K562 (cell line): ENCODE results near the gene VDR. TPM values are rescaled to one million over a fixed set of nuclear protein-coding genes. Genes with fewer than 3 reads are reported as not detected.

ENCODE experiments used
- CBFA2T3 ChIP-seq: fragments of 450-650 bp; IDR thresholded peaks from 2 replicates; pipeline ENCODE4 v1.6.1; 2017
- CTBP1 ChIP-seq: fragments of 450-650 bp; IDR thresholded peaks from 2 replicates; pipeline ENCODE4 v1.6.1; 2016; ENCODE audit warnings: borderline replicate concordance
- ETV1 ChIP-seq: fragments of 450-650 bp; conservative IDR thresholded peaks from 2 replicates; pipeline ENCODE4 v1.6.1; 2016; ENCODE audit warnings: missing genetic modification characterization, control low read depth, low read depth, missing compliant biosample characterization
- HLTF ChIP-seq: fragments of 450-650 bp; IDR thresholded peaks from 2 replicates; pipeline ENCODE4 v1.6.1; 2016
- HNRNPLL ChIP-seq: fragments of 200-400 bp; formaldehyde crosslinking; IDR thresholded peaks from 2 replicates; pipeline ENCODE4 v1.6.1; 2017; ENCODE audit warnings: low read length, low read depth, mild to moderate bottlenecking; ENCODE audit not compliant: poor library complexity, severe bottlenecking
- MECOM ChIP-seq: fragments of 250-450 bp; sonication (Bioruptor Pico); IDR thresholded peaks from 2 replicates; pipeline ENCODE4 v1.8.0; 2022; ENCODE audit warnings: inconsistent platforms
- POLR2A ChIP-seq: fragments of 450-650 bp; conservative IDR thresholded peaks from 2 replicates; pipeline ENCODE4 v1.6.1; 2016
- TAL1 ChIP-seq: fragments of 450-650 bp; IDR thresholded peaks from 2 replicates; pipeline ENCODE4 v1.6.1; 2016; ENCODE audit warnings: mild to moderate bottlenecking
- ZNF263 ChIP-seq: sonication (generic); formaldehyde crosslinking; IDR thresholded peaks from 2 replicates; pipeline ENCODE4 v1.8.0; 2022; ENCODE audit warnings: mild to moderate bottlenecking, missing genetic modification reagents, borderline replicate concordance
- polyA plus RNA-seq, 8 experiments: library from polyadenylated mRNA; depleted of rRNA in 4 of 8; stranded (reverse) in 5 of 8; unstranded in 3 of 8; fragments of >200 nt; fragmentation: Nextera tagmentation in 2 of 8; fragmentation: Illumina TruSeq in 1 of 8; extraction: Ambion mirVana in 2 of 8; extraction: Trizol in 1 of 8; gene quantifications; 2 replicates each; pipeline versions ENCODE4 v1.2.1 to v1.2.3, GENCODE V29; 2011 to 2014; ENCODE audit warnings: inconsistent platforms in 1 of 8, missing spikeins in 1 of 8
- total RNA-seq, 7 experiments: library from RNA; depleted of rRNA in 6 of 7; stranded (reverse); fragments of >200 nt in 6 of 7; fragmentation: Illumina TruSeq in 2 of 7; extraction: Trizol in 2 of 7; gene quantifications; 2 replicates each; pipeline versions ENCODE4 v1.2.1 to v1.2.3, GENCODE V29; 2011 to 2021; ENCODE audit warnings: low replicate concordance in 1 of 7
- TF ChIP-seq, protein P1 (sequence below): fragments of 200-600 bp; sonication (generic); IDR thresholded peaks from one replicate; pipeline ENCODE4 v1.6.1; 2012; ENCODE audit warnings: mild to moderate bottlenecking, low read depth, low read length, inconsistent platforms
- TF ChIP-seq, protein P2 (sequence below): fragments of 250-450 bp; sonication (Bioruptor Pico); IDR thresholded peaks from 2 replicates; pipeline ENCODE4 v1.5.0; 2021; ENCODE audit warnings: mild to moderate bottlenecking, moderate library complexity

The VDR gene
- total and polyA plus RNA-seq, 9 of the 15 experiments (the other 6 are each of a cell fraction or from before 2014, with no cell fraction given): 0.61 to 4.8 (median 2.0) TPM

DNA sequence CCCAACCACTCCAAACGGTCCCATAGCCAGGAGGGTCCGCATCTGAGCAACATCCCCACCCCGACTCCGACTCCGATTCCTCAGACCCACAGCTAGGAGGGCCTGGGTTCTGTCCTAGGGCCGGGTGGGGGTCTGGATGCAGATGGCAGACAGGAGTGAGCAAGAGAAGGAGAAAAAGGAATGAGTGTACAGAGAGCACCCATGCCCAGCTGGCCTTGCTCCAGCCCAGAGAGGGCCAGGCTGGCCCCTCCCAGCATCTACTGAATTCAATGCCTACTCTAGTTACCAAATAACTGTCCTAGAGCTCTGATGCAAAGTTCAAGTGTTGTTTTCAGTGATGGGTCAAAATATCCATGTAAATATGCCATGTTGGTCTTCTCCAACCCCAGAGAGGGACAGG is 40.8 kb downstream of the VDR start (continued):
- TF ChIP-seq, protein P1, sequence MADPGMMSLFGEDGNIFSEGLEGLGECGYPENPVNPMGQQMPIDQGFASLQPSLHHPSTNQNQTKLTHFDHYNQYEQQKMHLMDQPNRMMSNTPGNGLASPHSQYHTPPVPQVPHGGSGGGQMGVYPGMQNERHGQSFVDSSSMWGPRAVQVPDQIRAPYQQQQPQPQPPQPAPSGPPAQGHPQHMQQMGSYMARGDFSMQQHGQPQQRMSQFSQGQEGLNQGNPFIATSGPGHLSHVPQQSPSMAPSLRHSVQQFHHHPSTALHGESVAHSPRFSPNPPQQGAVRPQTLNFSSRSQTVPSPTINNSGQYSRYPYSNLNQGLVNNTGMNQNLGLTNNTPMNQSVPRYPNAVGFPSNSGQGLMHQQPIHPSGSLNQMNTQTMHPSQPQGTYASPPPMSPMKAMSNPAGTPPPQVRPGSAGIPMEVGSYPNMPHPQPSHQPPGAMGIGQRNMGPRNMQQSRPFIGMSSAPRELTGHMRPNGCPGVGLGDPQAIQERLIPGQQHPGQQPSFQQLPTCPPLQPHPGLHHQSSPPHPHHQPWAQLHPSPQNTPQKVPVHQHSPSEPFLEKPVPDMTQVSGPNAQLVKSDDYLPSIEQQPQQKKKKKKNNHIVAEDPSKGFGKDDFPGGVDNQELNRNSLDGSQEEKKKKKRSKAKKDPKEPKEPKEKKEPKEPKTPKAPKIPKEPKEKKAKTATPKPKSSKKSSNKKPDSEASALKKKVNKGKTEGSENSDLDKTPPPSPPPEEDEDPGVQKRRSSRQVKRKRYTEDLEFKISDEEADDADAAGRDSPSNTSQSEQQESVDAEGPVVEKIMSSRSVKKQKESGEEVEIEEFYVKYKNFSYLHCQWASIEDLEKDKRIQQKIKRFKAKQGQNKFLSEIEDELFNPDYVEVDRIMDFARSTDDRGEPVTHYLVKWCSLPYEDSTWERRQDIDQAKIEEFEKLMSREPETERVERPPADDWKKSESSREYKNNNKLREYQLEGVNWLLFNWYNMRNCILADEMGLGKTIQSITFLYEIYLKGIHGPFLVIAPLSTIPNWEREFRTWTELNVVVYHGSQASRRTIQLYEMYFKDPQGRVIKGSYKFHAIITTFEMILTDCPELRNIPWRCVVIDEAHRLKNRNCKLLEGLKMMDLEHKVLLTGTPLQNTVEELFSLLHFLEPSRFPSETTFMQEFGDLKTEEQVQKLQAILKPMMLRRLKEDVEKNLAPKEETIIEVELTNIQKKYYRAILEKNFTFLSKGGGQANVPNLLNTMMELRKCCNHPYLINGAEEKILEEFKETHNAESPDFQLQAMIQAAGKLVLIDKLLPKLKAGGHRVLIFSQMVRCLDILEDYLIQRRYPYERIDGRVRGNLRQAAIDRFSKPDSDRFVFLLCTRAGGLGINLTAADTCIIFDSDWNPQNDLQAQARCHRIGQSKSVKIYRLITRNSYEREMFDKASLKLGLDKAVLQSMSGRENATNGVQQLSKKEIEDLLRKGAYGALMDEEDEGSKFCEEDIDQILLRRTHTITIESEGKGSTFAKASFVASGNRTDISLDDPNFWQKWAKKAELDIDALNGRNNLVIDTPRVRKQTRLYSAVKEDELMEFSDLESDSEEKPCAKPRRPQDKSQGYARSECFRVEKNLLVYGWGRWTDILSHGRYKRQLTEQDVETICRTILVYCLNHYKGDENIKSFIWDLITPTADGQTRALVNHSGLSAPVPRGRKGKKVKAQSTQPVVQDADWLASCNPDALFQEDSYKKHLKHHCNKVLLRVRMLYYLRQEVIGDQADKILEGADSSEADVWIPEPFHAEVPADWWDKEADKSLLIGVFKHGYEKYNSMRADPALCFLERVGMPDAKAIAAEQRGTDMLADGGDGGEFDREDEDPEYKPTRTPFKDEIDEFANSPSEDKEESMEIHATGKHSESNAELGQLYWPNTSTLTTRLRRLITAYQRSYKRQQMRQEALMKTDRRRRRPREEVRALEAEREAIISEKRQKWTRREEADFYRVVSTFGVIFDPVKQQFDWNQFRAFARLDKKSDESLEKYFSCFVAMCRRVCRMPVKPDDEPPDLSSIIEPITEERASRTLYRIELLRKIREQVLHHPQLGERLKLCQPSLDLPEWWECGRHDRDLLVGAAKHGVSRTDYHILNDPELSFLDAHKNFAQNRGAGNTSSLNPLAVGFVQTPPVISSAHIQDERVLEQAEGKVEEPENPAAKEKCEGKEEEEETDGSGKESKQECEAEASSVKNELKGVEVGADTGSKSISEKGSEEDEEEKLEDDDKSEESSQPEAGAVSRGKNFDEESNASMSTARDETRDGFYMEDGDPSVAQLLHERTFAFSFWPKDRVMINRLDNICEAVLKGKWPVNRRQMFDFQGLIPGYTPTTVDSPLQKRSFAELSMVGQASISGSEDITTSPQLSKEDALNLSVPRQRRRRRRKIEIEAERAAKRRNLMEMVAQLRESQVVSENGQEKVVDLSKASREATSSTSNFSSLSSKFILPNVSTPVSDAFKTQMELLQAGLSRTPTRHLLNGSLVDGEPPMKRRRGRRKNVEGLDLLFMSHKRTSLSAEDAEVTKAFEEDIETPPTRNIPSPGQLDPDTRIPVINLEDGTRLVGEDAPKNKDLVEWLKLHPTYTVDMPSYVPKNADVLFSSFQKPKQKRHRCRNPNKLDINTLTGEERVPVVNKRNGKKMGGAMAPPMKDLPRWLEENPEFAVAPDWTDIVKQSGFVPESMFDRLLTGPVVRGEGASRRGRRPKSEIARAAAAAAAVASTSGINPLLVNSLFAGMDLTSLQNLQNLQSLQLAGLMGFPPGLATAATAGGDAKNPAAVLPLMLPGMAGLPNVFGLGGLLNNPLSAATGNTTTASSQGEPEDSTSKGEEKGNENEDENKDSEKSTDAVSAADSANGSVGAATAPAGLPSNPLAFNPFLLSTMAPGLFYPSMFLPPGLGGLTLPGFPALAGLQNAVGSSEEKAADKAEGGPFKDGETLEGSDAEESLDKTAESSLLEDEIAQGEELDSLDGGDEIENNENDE: no peak
- no peak for TF ChIP-seq ETV1 (tag)
- TF ChIP-seq, protein P2, sequence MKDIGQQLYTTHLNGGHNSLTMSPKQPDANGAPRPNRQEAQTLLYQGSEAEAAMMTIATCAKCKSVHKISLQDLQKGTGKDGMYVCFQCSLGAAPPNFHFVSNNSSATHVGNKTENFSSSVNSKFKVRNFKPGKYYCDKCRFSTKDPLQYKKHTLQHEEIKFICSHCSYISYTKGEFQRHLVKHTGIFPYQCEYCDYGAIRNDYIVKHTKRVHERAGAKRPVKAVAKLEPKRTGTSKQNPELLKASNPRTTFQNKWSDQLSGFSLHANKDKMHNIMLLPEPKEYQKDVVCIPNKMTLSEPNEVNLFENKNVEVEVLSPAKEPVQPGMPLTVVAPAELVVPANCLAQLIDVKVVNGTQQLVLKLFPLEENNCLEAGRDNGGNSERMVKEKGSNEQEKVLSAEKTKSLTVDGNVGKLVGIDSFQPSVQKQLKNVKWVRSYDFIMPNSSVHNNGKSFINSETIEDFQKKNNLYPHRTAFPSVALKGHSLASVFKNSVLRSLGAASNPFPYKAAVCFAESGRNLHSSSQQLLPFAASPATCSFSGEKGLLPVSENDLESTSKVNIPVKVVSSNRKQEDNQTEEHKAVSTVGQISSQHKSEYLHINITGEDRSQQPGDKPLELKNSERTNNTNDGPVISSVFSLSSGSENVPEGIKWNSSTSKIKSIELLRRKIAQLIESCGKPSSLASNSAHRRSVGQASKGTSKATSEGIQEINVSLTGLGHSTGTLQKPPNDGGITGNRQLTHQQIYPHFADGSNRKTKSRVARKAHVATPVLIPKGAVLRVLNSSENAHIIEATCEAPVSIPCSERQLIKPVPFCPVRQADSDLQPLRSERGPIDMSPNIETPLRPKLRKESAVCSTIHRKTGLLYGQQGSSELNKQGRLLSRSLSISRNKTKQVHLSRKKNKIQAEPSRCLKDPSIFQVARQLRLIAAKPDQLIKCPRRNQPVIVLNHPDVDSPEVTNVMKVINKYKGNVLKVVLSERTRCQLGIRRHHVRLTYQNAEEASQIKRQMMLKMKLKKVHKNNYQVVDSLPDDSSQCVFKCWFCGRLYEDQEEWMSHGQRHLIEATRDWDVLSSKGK (CRISPR knock-in tag): no peak
- TF ChIP-seq TAL1: no peak
- TF ChIP-seq ZNF263 (CRISPR knock-in tag): no peak
- no peak for TF ChIP-seq CBFA2T3
- TF ChIP-seq CTBP1: no peak
- TF ChIP-seq HLTF: no peak
- TF ChIP-seq HNRNPLL: no peak
- no peak for TF ChIP-seq POLR2A
- TF ChIP-seq MECOM (CRISPR knock-in tag): no peak
